Measurements from ENCODE around the gene APBB2.

- TF ChIP-seq POLR2A (IDR thresholded peaks at IDR 0.05) = no peak
- TF ChIP-seq CTCF (IDR thresholded peaks at IDR 0.05) = no peak
Observed at GRCh38 chr4:41177016-41177415, 37.3 kb downstream of the APBB2 start.

All from heart left ventricle (tissue), 13 donors.